ENCODE results near the gene MAEA.
"Not testable (repeated sequence)": the region's sequence is repeated elsewhere in the genome, so short reads cannot be mapped to it uniquely, and the experiment has no call there.

The MAEA gene

GRCh38 chr4:1333851-1334578, 44.3 kb downstream of the MAEA start:
- H3K36me3 ChIP-seq (ENCODE audit: insufficient read depth, low read length) = peaks cover 14% of the 10 kb centered on the region

DNA sequence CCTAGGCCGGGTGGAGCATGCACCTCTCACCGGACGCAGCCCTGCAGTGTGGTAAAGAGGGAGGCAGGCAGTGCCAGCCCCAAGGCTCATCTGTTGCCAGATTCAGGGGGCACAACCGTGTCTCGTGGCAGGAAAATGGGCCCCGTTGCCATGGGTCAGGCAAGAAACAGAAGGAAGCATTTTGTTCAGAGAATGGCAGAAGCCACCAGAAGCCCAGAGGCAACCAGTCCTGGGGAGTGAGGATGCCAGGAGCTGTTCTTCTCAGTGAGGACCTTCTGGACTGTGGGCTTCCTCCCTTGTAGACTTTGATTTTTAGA, 44.8 kb downstream of the MAEA start:
- no peak overlapping the region for H3K9ac ChIP-seq (ENCODE audit: low read depth, low read length)
- H3K36me3 ChIP-seq (ENCODE audit: insufficient read depth, low read length) = peaks cover 19% of the 10 kb centered on the region
- no peaks in the 10 kb centered on the region for H3K4me1 ChIP-seq (ENCODE audit: insufficient read depth, low read length)
- no peaks in the 10 kb centered on the region for H3K9me3 ChIP-seq (ENCODE audit: control insufficient read depth, insufficient read depth, low read length)

More at GRCh38 chr4:1333851-1334578, 44.3 kb downstream of the MAEA start:
- not testable (repeated sequence) for H3K9me3 ChIP-seq (ENCODE audit: control insufficient read depth, insufficient read depth, low read length); H3K4me1 ChIP-seq (ENCODE audit: insufficient read depth, low read length); H3K9ac ChIP-seq (ENCODE audit: low read depth, low read length)

DNA sequence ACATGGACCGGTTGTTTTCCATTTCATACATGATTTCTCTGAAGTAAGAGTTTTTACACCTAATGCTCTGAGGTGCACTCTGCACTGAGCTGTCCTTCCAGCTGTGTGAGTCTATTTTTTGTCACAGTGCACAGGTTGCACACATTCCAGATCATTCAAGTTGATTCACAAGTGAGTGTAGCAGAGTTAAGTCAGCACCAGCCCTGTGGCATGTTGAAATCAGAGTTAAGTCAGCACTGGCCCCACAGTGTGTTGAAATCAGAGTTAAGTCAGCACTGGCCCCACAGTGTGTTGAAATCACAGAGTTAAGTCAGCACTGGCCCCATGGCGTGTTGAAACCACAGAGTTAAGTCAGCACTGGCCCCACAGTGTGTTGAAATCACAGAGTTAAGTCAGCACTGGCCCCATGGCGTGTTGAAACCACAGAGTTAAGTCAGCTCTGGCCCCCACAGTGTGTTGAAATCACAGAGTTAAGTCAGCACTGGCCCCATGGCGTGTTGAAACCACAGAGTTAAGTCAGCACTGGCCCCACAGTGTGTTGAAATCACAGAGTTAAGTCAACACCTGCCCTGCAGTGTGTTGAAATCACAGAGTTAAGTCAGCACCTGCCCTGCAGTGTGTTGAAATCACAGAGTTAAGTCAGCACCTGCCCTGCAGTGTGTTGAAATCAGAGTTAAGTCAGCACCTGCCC, 45.6 kb downstream of the MAEA start:
- H3K4me1 ChIP-seq (ENCODE audit: insufficient read depth, low read length); H3K9ac ChIP-seq (ENCODE audit: low read depth, low read length): not testable (repeated sequence)
- peaks cover 24% of the 10 kb centered on the region for H3K36me3 ChIP-seq (ENCODE audit: insufficient read depth, low read length)

GRCh38 chr4:1336088-1336491, 46.4 kb downstream of the MAEA start:
- Histone ChIP-seq H3K9ac (ENCODE audit: low read depth, low read length) (no peak overlapping the region), H3K4me1 (ENCODE audit: insufficient read depth, low read length) (no peaks in the 10 kb centered on the region), H3K9me3 (ENCODE audit: control insufficient read depth, insufficient read depth, low read length) (no peaks in the 10 kb centered on the region), H3K36me3 (ENCODE audit: insufficient read depth, low read length) (peaks cover 28% of the 10 kb centered on the region)

More for the DNA sequence above, 45.6 kb downstream of the MAEA start:
- H3K9me3 ChIP-seq (ENCODE audit: control insufficient read depth, insufficient read depth, low read length) = not testable (repeated sequence)

GRCh38 chr4:1337376-1337831, 47.7 kb downstream of the MAEA start:
- Histone ChIP-seq H3K9ac (ENCODE audit: low read depth, low read length) (no peak overlapping the region), H3K9me3 (ENCODE audit: control insufficient read depth, insufficient read depth, low read length) (no peaks in the 10 kb centered on the region), H3K36me3 (ENCODE audit: insufficient read depth, low read length) (peaks cover 31% of the 10 kb centered on the region), H3K4me1 (ENCODE audit: insufficient read depth, low read length) (no peaks in the 10 kb centered on the region)

- H3K9ac ChIP-seq (ENCODE audit: low read depth, low read length) = no peak overlapping the region
- no peaks in the 10 kb centered on the region for H3K4me1 ChIP-seq (ENCODE audit: insufficient read depth, low read length)
- peaks cover 31% of the 10 kb centered on the region for H3K36me3 ChIP-seq (ENCODE audit: insufficient read depth, low read length)
- H3K9me3 ChIP-seq (ENCODE audit: control insufficient read depth, insufficient read depth, low read length) = no peaks in the 10 kb centered on the region
Measured at GRCh38 chr4:1337951-1338751, 48.5 kb downstream of the MAEA start.

DNA sequence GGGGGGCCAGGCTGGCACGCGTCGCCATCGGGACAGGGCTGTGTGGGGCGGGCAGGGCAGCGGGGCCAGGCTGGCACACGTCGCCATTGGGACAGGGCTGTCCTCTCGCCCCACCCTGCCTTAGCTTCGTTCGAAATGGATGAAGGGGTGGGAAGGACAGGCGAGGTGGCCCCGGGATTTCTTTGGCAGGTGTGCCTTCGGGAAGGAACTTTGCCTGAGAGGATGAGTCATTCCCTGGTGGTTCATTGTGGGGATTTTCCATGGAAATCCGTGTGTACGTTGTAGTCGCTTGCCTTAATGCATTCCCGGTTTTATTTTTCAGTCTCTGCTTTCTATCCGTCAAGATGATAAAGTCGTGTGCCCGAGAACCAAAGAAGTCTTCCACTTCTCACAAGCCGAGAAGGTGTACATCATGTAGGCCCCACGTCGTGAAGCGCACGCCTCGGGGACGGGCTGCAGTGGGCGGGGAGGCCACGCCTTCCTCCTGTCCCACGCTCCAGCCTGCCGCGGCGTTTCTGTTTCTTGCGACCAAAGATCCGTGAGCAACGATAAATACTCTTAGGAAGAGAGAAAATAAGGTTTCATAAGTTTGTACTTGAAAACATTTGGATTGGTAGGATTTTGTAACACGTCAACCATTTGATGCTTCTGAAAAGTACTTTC, 49.2 kb downstream of the MAEA start:
- Histone ChIP-seq H3K36me3 (ENCODE audit: insufficient read depth, low read length) (peaks cover 31% of the 10 kb centered on the region), H3K9me3 (ENCODE audit: control insufficient read depth, insufficient read depth, low read length) (no peaks in the 10 kb centered on the region), H3K9ac (ENCODE audit: low read depth, low read length) (no peak overlapping the region), H3K4me1 (ENCODE audit: insufficient read depth, low read length) (no peaks in the 10 kb centered on the region)

DNA sequence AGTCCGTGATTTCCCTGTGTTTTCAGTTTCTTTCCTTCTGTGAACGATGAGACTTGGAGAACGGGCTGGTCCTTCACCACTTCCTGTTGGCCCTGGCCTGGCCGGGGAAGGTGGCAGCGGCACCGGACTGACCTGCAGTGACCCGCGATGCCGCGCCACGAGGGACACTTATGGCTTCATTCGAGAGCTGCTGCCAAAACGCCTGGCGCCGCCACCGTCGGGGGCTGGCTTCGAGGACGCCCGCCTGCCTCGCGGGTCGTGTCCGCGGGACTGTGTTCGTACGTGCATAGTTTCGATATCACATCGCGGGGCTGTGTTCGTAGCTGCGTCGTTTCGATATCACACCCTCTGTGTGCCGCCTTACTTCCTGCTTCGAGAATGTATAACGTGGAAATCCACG, 49.8 kb downstream of the MAEA start:
- Histone ChIP-seq H3K4me1 (ENCODE audit: insufficient read depth, low read length) (no peaks in the 10 kb centered on the region), H3K36me3 (ENCODE audit: insufficient read depth, low read length) (peaks cover 30% of the 10 kb centered on the region), H3K9me3 (ENCODE audit: control insufficient read depth, insufficient read depth, low read length) (no peaks in the 10 kb centered on the region), H3K9ac (ENCODE audit: low read depth, low read length) (no peak overlapping the region)

GRCh38 chr4:1340181-1340747, 50.6 kb downstream of the MAEA start:
- Histone ChIP-seq H3K9me3 (ENCODE audit: control insufficient read depth, insufficient read depth, low read length) (no peaks in the 10 kb centered on the region), H3K36me3 (ENCODE audit: insufficient read depth, low read length) (peaks cover 22% of the 10 kb centered on the region), H3K9ac (ENCODE audit: low read depth, low read length) (no peak overlapping the region), H3K4me1 (ENCODE audit: insufficient read depth, low read length) (no peaks in the 10 kb centered on the region)

GRCh38 chr4:1340861-1341260, 51.2 kb downstream of the MAEA start:
- Histone ChIP-seq H3K36me3 (ENCODE audit: insufficient read depth, low read length) (peaks cover 22% of the 10 kb centered on the region), H3K4me1 (ENCODE audit: insufficient read depth, low read length) (no peaks in the 10 kb centered on the region), H3K9me3 (ENCODE audit: control insufficient read depth, insufficient read depth, low read length) (no peaks in the 10 kb centered on the region), H3K9ac (ENCODE audit: low read depth, low read length) (no peak overlapping the region)

DNA sequence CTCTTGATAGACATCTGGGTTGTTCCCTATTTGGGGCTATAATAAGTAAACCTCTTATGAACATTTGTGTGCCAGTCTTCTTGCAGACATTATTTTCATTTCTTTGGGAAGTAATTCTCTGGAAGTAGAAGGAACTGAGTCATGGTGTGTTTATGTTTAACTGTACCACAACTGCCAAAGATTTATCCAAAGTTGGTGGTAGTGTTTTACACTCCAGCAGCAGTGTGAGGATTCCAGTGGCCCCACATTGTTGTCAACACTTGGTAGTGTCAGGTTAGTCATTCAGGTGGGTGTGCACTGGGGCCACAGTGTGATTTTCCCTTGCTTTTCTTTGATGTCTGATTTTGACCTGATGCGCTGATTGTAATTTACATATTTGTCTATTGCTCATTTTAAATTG, 52.3 kb downstream of the MAEA start:
- Histone ChIP-seq H3K9ac (ENCODE audit: low read depth, low read length) (no peak overlapping the region), H3K36me3 (ENCODE audit: insufficient read depth, low read length) (peaks cover 20% of the 10 kb centered on the region), H3K4me1 (ENCODE audit: insufficient read depth, low read length) (no peaks in the 10 kb centered on the region), H3K9me3 (ENCODE audit: control insufficient read depth, insufficient read depth, low read length) (no peaks in the 10 kb centered on the region)

GRCh38 chr4:1344696-1345095, 55.0 kb downstream of the MAEA start:
- no peak overlapping the region for H3K9ac ChIP-seq (ENCODE audit: low read depth, low read length)

GRCh38 chr4:1345903-1346780, 56.5 kb downstream of the MAEA start:
- Histone ChIP-seq H3K9me3 (ENCODE audit: control insufficient read depth, insufficient read depth, low read length) (no peaks in the 10 kb centered on the region), H3K9ac (ENCODE audit: low read depth, low read length) (peak overlapping the region; percentile 77), H3K36me3 (ENCODE audit: insufficient read depth, low read length) (peaks cover 2% of the 10 kb centered on the region; the same call in 1 of the 2 replicates), H3K4me1 (ENCODE audit: insufficient read depth, low read length) (no peaks in the 10 kb centered on the region)

More at GRCh38 chr4:1344696-1345095, 55.0 kb downstream of the MAEA start:
- Histone ChIP-seq H3K4me1 (ENCODE audit: insufficient read depth, low read length) (no peaks in the 10 kb centered on the region), H3K9me3 (ENCODE audit: control insufficient read depth, insufficient read depth, low read length) (no peaks in the 10 kb centered on the region), H3K36me3 (ENCODE audit: insufficient read depth, low read length) (peaks cover 10% of the 10 kb centered on the region)
